Ascending aorta (tissue), 2 donors: Measurements from ENCODE around the gene STX1A. TPM values are rescaled to one million over a fixed set of nuclear protein-coding genes. Genes with fewer than 3 reads are reported as not detected.

Experiments
- DNase-seq, 2 donors: peaks; one replicate each; pipeline ENCODE4 v3.0.0-alpha.2; 2019; ENCODE audit warnings: low spot score in 2 of 2
- H3K27ac ChIP-seq, 2 donors: fragments of 200-600 bp; sonication (generic); one replicate each; pipeline ENCODE4 v1.5.1; 2016 to 2017; ENCODE audit warnings: mild to moderate bottlenecking in 1 of 2
- H3K27me3 ChIP-seq: fragments of 200-600 bp; sonication (generic); one replicate; pipeline ENCODE4 v1.5.1; 2017
- H3K36me3 ChIP-seq, 2 donors: fragments of 200-600 bp; sonication (generic); one replicate each; pipeline ENCODE4 v1.5.1; 2016
- H3K4me1 ChIP-seq, 2 donors: fragments of 200-600 bp; sonication (generic); one replicate each; pipeline ENCODE4 v1.5.1; 2016 to 2017; ENCODE audit warnings: mild to moderate bottlenecking in 1 of 2
- H3K4me3 ChIP-seq, 2 donors: fragments of 200-600 bp; sonication (generic); one replicate each; pipeline ENCODE4 v1.5.1; 2016 to 2017; ENCODE audit warnings: mild to moderate bottlenecking in 1 of 2
- H3K9me3 ChIP-seq, 2 donors: fragments of 200-600 bp; sonication (generic); one replicate each; pipeline ENCODE4 v1.5.1; 2016
- intact Hi-C: fragments of 100-400 bp; cut with DNase I; formaldehyde crosslinking; loops from one replicate; pipeline ENCODE4 v1.15.1; 2023
- total RNA-seq: library from RNA; depleted of rRNA; stranded (reverse); fragments of >200 nt; gene quantifications from one replicate; pipeline ENCODE4 v1.1.0, GENCODE V29; 2016
- TF ChIP-seq, protein P1 (sequence below), 3 experiments: fragments of 200-600 bp in 2 of 3; fragments of 450-650 bp in 1 of 3; sonication (generic) in 2 of 3; IDR thresholded peaks; one replicate each; pipeline ENCODE4 v1.5.1; 2016 to 2019; ENCODE audit warnings: antibody characterized with exemption in 3 of 3, mild to moderate bottlenecking in 1 of 3, moderate library complexity in 1 of 3

STX1A gene
- total RNA-seq, 1 donor from 2014 or later = 13.1 TPM

DNA sequence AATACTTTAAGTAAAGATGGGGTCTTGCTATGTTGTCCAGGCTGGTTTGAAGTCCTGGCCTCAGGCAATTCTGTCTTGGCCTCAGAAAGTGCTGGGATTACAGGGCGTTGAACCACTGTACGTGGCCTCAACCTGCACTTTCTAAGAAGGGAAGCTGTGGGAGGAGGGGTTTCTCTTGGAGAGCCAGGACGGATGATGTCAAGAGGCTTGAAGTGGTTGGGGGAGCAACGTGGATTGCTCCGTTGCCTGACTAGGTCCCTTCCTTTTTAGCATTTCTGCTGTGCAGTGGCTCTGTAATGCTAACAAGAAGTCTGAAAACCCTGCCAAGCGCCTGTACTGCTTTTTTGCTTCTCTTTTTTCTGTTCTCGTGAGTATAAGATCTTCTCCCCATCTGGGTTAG, 28.8 kb downstream of the STX1A start:
- no peak for DNase-seq
- H3K4me3 ChIP-seq = no peak overlapping the region
- no peak overlapping the region for H3K27ac ChIP-seq
- intact Hi-C loops = no loop called here
- TF ChIP-seq, protein P1, sequence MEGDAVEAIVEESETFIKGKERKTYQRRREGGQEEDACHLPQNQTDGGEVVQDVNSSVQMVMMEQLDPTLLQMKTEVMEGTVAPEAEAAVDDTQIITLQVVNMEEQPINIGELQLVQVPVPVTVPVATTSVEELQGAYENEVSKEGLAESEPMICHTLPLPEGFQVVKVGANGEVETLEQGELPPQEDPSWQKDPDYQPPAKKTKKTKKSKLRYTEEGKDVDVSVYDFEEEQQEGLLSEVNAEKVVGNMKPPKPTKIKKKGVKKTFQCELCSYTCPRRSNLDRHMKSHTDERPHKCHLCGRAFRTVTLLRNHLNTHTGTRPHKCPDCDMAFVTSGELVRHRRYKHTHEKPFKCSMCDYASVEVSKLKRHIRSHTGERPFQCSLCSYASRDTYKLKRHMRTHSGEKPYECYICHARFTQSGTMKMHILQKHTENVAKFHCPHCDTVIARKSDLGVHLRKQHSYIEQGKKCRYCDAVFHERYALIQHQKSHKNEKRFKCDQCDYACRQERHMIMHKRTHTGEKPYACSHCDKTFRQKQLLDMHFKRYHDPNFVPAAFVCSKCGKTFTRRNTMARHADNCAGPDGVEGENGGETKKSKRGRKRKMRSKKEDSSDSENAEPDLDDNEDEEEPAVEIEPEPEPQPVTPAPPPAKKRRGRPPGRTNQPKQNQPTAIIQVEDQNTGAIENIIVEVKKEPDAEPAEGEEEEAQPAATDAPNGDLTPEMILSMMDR (IDR thresholded peaks at IDR 0.05) = no peak
- no peaks in the 10 kb centered on the region for H3K27me3 ChIP-seq
- peaks cover 56 to 84% of the 10 kb centered on the region in 2 donors for H3K36me3 ChIP-seq
- H3K4me1 ChIP-seq = no peaks in the 10 kb centered on the region
- H3K9me3 ChIP-seq = no peaks in the 10 kb centered on the region

GRCh38 chr7:73688288-73688687, 31.2 kb downstream of the STX1A start:
- intact Hi-C loops = no loop called here
- peaks cover 4% of the 10 kb centered on the region in 2 donors for H3K4me1 ChIP-seq
- no peak overlapping the region for H3K27ac ChIP-seq
- peaks cover 33 to 60% of the 10 kb centered on the region in 2 donors for H3K36me3 ChIP-seq
- TF ChIP-seq, protein P1 (IDR thresholded peaks at IDR 0.05) = no peak
- no peak for DNase-seq
- no peaks in the 10 kb centered on the region for H3K9me3 ChIP-seq
- no peaks in the 10 kb centered on the region for H3K27me3 ChIP-seq
- no peak overlapping the region for H3K4me3 ChIP-seq

DNA sequence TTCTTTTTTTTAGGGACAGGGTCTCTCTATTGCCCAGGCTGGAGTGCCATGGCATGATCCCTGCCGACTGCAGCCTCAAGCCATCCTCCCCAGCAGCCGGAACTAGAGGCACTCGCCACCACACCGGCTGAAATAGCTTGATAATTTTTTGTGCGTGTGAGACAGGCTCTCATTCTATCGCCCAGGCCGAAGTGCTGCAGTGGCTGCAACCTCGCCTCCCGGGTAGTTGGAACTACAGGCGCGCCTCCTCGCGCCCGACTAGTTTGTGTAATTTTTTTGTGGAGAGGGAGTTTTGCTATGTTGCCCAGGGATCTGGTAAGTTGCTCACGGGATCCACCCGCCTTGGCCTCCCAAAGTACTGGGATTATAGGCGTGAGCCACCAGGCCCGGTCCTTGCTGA, 34.2 kb downstream of the STX1A start:
- DNase-seq = no peak
- TF ChIP-seq, protein P1 (IDR thresholded peaks at IDR 0.05) = no peak
- Histone ChIP-seq H3K4me1 (peaks cover 7 to 23% of the 10 kb centered on the region in 2 donors), H3K4me3 (no peak overlapping the region), H3K27ac (no peak overlapping the region), H3K9me3 (no peaks in the 10 kb centered on the region), H3K27me3 (no peaks in the 10 kb centered on the region), H3K36me3 (peaks cover 12 to 32% of the 10 kb centered on the region in 2 donors)
- intact Hi-C loops = no loop called here

- Histone ChIP-seq H3K27me3 (no peaks in the 10 kb centered on the region), H3K9me3 (no peaks in the 10 kb centered on the region), H3K4me1 (peaks cover 7 to 23% of the 10 kb centered on the region in 2 donors), H3K4me3 (peak overlapping the region; percentile 82 to 99), H3K36me3 (peaks cover 14 to 28% of the 10 kb centered on the region in 2 donors), H3K27ac (peak overlapping the region; percentile 80 to 90)
- intact Hi-C loops = loop anchor here (1.0 to 2.0 kb wide), 2 partner anchors 16 to 35 kb away; partner anchors contain the start of gene STX1A
- DNase-seq = no peak
- TF ChIP-seq, protein P1 (IDR thresholded peaks at IDR 0.05) = no peak
Measured at GRCh38 chr7:73683788-73684693, 35.4 kb downstream of the STX1A start.

- Histone ChIP-seq H3K9me3 (no peaks in the 10 kb centered on the region), H3K4me1 (peaks cover 7 to 23% of the 10 kb centered on the region in 2 donors), H3K36me3 (peaks cover 17 to 27% of the 10 kb centered on the region in 2 donors), H3K4me3 (peak within 1 kb of the TSS; percentile 82 to 99), H3K27me3 (no peaks in the 10 kb centered on the region), H3K27ac (peak within 1 kb of the TSS; percentile 86 to 90)
- DNase-seq = peak; percentile 88 to 98
- intact Hi-C loops = loop anchor here (1.0 to 2.0 kb wide), 2 partner anchors 15 to 36 kb away; partner anchors contain the start of gene STX1A
- TF ChIP-seq, protein P1 (IDR thresholded peaks at IDR 0.05) = peak; percentile 5 to 31 (median 8)
Measured at GRCh38 chr7:73683056-73683787, 36.2 kb downstream of the STX1A start, which contains the start of the genes BUD23 and DNAJC30. TSS of gene BUD23 (plus strand) at chr7:73683597. CDS start at chr7:73683626, 29 bp downstream. TSS of gene DNAJC30 (minus strand) at chr7:73683453. CDS start at chr7:73683423, 30 bp downstream.
